ENCODE results near the gene KCNK18.
"Not testable (repeated sequence)": the region's sequence is repeated elsewhere in the genome, so short reads cannot be mapped to it uniquely, and the experiment has no call there.

KCNK18 gene

GRCh38 chr10:117217196-117217761 lies 20.0 kb downstream of the KCNK18 start:
- DNase-seq (ENCODE audit: insufficient read length, low spot score) = no peak
- FAIRE-seq = peak; percentile 69

- FAIRE-seq (no peak), DNase-seq (ENCODE audit: insufficient read length, low spot score) (no peak)
These were observed 21.4 kb downstream of the KCNK18 start for GRCh38 chr10:117218654-117219053.

- FAIRE-seq = no peak
- DNase-seq (ENCODE audit: insufficient read length, low spot score) = no peak
These were observed 23.9 kb downstream of the KCNK18 start for GRCh38 chr10:117221156-117221711.

GRCh38 chr10:117222552-117222951 lies 25.3 kb downstream of the KCNK18 start:
- DNase-seq (ENCODE audit: insufficient read length, low spot score) = no peak
- FAIRE-seq = no peak

- DNase-seq (ENCODE audit: insufficient read length, low spot score) = no peak
These were observed 25.8 kb downstream of the KCNK18 start for GRCh38 chr10:117222976-117223692.

GRCh38 chr10:117223693-117224430 lies 26.6 kb downstream of the KCNK18 start:
- FAIRE-seq (no peak), DNase-seq (ENCODE audit: insufficient read length, low spot score) (no peak)

More at GRCh38 chr10:117222976-117223692, 25.8 kb downstream of the KCNK18 start:
- FAIRE-seq = no peak

- no peak for DNase-seq (ENCODE audit: insufficient read length, low spot score)
- FAIRE-seq = no peak
These were observed 27.6 kb downstream of the KCNK18 start for GRCh38 chr10:117224881-117225280.

- DNase-seq (ENCODE audit: insufficient read length, low spot score) = no peak
These were observed 29.6 kb downstream of the KCNK18 start for GRCh38 chr10:117226813-117227451.

GRCh38 chr10:117228210-117228609 lies 30.9 kb downstream of the KCNK18 start:
- DNase-seq (ENCODE audit: insufficient read length, low spot score) = no peak
- no peak for FAIRE-seq

More at GRCh38 chr10:117226813-117227451, 29.6 kb downstream of the KCNK18 start:
- no peak for FAIRE-seq

- not testable (repeated sequence) for FAIRE-seq; DNase-seq (ENCODE audit: insufficient read length, low spot score)
These were observed 32.8 kb downstream of the KCNK18 start for GRCh38 chr10:117230107-117230506.

- FAIRE-seq (no peak), DNase-seq (ENCODE audit: insufficient read length, low spot score) (no peak)
These were observed 40.2 kb downstream of the KCNK18 start for GRCh38 chr10:117237401-117237991.

GRCh38 chr10:117239051-117239450 lies 41.8 kb downstream of the KCNK18 start:
- FAIRE-seq (no peak), DNase-seq (ENCODE audit: insufficient read length, low spot score) (no peak)

GRCh38 chr10:117239721-117240620 lies 42.7 kb downstream of the KCNK18 start:
- DNase-seq (ENCODE audit: insufficient read length, low spot score) = no peak
- FAIRE-seq = no peak

- no peak for DNase-seq (ENCODE audit: insufficient read length, low spot score)
- no peak for FAIRE-seq
These were observed 43.6 kb downstream of the KCNK18 start, which contains the start of gene SLC18A2 for GRCh38 chr10:117240621-117241529. Gene SLC18A2, plus strand, starts transcription at chr10:117241114. Its CDS starts 580 bp downstream, at chr10:117241694.

- FAIRE-seq (no peak), DNase-seq (ENCODE audit: insufficient read length, low spot score) (no peak)
These were observed 44.5 kb downstream of the KCNK18 start for GRCh38 chr10:117241541-117242462.

GRCh38 chr10:117242463-117242832 lies 45.2 kb downstream of the KCNK18 start:
- DNase-seq (ENCODE audit: insufficient read length, low spot score) (no peak), FAIRE-seq (no peak)

GRCh38 chr10:117246997-117247671 lies 49.8 kb downstream of the KCNK18 start:
- FAIRE-seq (no peak), DNase-seq (ENCODE audit: insufficient read length, low spot score) (no peak)

Measured in GM19239 (cell line).